HepG2 (cell line): ENCODE results near the gene TMEM41B. TPM values are rescaled to one million over a fixed set of nuclear protein-coding genes. Genes with fewer than 3 reads are reported as not detected.

Experiments used
- ATF3 ChIP-seq: sonication (generic); formaldehyde crosslinking; IDR thresholded peaks from 2 replicates; pipeline ENCODE4 v1.4.0; 2020; ENCODE audit warnings: missing genetic modification reagents
- GATAD1 ChIP-seq: IDR thresholded peaks from 2 replicates; pipeline ENCODE4 v1.6.1; 2016; ENCODE audit warnings: missing genetic modification reagents, missing compliant biosample characterization
- IKZF4 ChIP-seq: sonication (generic); formaldehyde crosslinking; IDR thresholded peaks from 2 replicates; pipeline ENCODE4 v1.5.1; 2020; ENCODE audit warnings: borderline replicate concordance, mild to moderate bottlenecking, low read depth, missing genetic modification reagents; ENCODE audit errors: not compliant biosample characterization
- IRF1 ChIP-seq: sonication (generic); formaldehyde crosslinking; IDR thresholded peaks from 2 replicates; pipeline ENCODE4 v1.4.0; 2020; ENCODE audit warnings: low read depth, mild to moderate bottlenecking, missing genetic modification reagents
- JUND ChIP-seq: sonication (generic); formaldehyde crosslinking; IDR thresholded peaks from 2 replicates; pipeline ENCODE4 v1.8.0; 2022; ENCODE audit warnings: mild to moderate bottlenecking, missing genetic modification reagents
- MIER3 ChIP-seq: IDR thresholded peaks from 2 replicates; pipeline ENCODE4 v1.6.1; 2016; ENCODE audit warnings: missing compliant biosample characterization, borderline replicate concordance
- PHF21A ChIP-seq: sonication (generic); formaldehyde crosslinking; IDR thresholded peaks from 2 replicates; pipeline ENCODE4 v1.5.0; 2020; ENCODE audit warnings: mild to moderate bottlenecking, missing genetic modification reagents
- RBFOX2 ChIP-seq: fragments of 200-400 bp; formaldehyde crosslinking; IDR thresholded peaks from 2 replicates; pipeline ENCODE4 v1.6.1; 2017; ENCODE audit warnings: low read depth, mild to moderate bottlenecking, low read length
- RORA ChIP-seq: sonication (generic); formaldehyde crosslinking; IDR thresholded peaks from 2 replicates; pipeline ENCODE4 v1.5.0; 2020; ENCODE audit warnings: mild to moderate bottlenecking, missing genetic modification reagents, moderate library complexity
- SPEN ChIP-seq: sonication (generic); formaldehyde crosslinking; IDR thresholded peaks from 2 replicates; pipeline ENCODE4 v1.5.1; 2020; ENCODE audit warnings: low read depth, mild to moderate bottlenecking, missing genetic modification reagents
- SRSF1 ChIP-seq: fragments of 200-400 bp; formaldehyde crosslinking; optimal IDR thresholded peaks from 2 replicates; pipeline ENCODE3; 2017; ENCODE audit warnings: mild to moderate bottlenecking, low read depth, low read length, moderate library complexity
- TAF15 ChIP-seq: fragments of 200-400 bp; formaldehyde crosslinking; IDR thresholded peaks from one replicate; pipeline ENCODE4 v1.6.1; 2018; ENCODE audit warnings: mild to moderate bottlenecking, low read depth, low read length; ENCODE audit not compliant: poor library complexity, severe bottlenecking
- TFDP2 ChIP-seq: sonication (generic); formaldehyde crosslinking; IDR thresholded peaks from 2 replicates; pipeline ENCODE4 v1.4.0; 2020; ENCODE audit warnings: missing genetic modification reagents
- ZBTB20 ChIP-seq: sonication (generic); formaldehyde crosslinking; IDR thresholded peaks from 2 replicates; pipeline ENCODE4 v1.8.1; 2023; ENCODE audit warnings: missing genetic modification reagents, low read depth, mild to moderate bottlenecking, borderline replicate concordance
- ZNF574 ChIP-seq: sonication (generic); formaldehyde crosslinking; IDR thresholded peaks from 2 replicates; pipeline ENCODE4 v1.4.0; 2020; ENCODE audit warnings: missing genetic modification reagents
- ZNF687 ChIP-seq: sonication (generic); formaldehyde crosslinking; IDR thresholded peaks from 2 replicates; pipeline ENCODE4 v1.5.1; 2020; ENCODE audit warnings: mild to moderate bottlenecking, missing genetic modification reagents, moderate library complexity
- ZNF761 ChIP-seq: sonication (generic); formaldehyde crosslinking; conservative IDR thresholded peaks from 2 replicates; pipeline ENCODE4 v1.4.0; 2020; ENCODE audit warnings: mild to moderate bottlenecking, missing genetic modification reagents
- polyA plus RNA-seq, 8 experiments: library from polyadenylated mRNA; depleted of rRNA in 3 of 8; stranded (reverse) in 7 of 8; unstranded in 1 of 8; fragments of >200 nt; fragmentation: Illumina TruSeq in 4 of 8; extraction: Trizol in 4 of 8; gene quantifications; 2 replicates each; pipeline versions ENCODE4 v1.2.1 to v1.2.3, GENCODE V29; 2011 to 2016; ENCODE audit warnings: low read depth in 4 of 8, missing spikeins in 1 of 8, mixed read lengths in 1 of 8; ENCODE audit not compliant: insufficient read depth in 1 of 8
- total RNA-seq, 5 experiments: library from RNA; depleted of rRNA; stranded (reverse); fragments of >200 nt; fragmentation: Illumina TruSeq; extraction: Trizol; gene quantifications; 2 replicates each; pipeline ENCODE4 v1.2.3, GENCODE V29; 2016; ENCODE audit warnings: low read depth in 1 of 5

The TMEM41B gene
- total and polyA plus RNA-seq, 2 of the 13 experiments (the other 11 are each of a cell fraction or from before 2014, with no cell fraction given), result 36.8 to 48.1 TPM

GRCh38 chr11:9265211-9266131 lies 48.9 kb downstream of the TMEM41B start, which contains the start of gene DENND5A (continued):
- 0 out of 2 replicates have a peak, but pooled peaks have one; percentile 49 for TF ChIP-seq ZNF761 (CRISPR knock-in tag)
- peak; percentile 85 for TF ChIP-seq ZNF687 (CRISPR knock-in tag)
- TF ChIP-seq IKZF4 (CRISPR knock-in tag), result no peak
- TF ChIP-seq TFDP2, result peak; percentile 12
- TF ChIP-seq GATAD1 (CRISPR knock-in tag), result no peak; the same call in 1 of the 2 replicates
- TF ChIP-seq IRF1 (CRISPR knock-in tag), result 0 out of 2 replicates have a peak, but pooled peaks have one; percentile 36
- TF ChIP-seq PHF21A, result peak; percentile 64
- TF ChIP-seq ZBTB20 (CRISPR knock-in tag), result peak; percentile 33; the same call in 1 of the 2 replicates
- TF ChIP-seq SPEN (CRISPR knock-in tag), result peak; percentile 68
- TF ChIP-seq JUND (CRISPR knock-in tag), result peak; percentile 52; the same call in 1 of the 2 replicates
- TF ChIP-seq ATF3 (CRISPR knock-in tag), result peak; percentile 83
- peak; percentile 88 for TF ChIP-seq RBFOX2
- TF ChIP-seq MIER3, result peak; percentile 34; the same call in 1 of the 2 replicates
- TF ChIP-seq TAF15, result peak; percentile 36
- TF ChIP-seq ZNF574 (CRISPR knock-in tag), result peak; percentile 51; the same call in 1 of the 2 replicates
- peak; percentile 72 for TF ChIP-seq SRSF1
- 0 out of 2 replicates have a peak, but pooled peaks have one; percentile 49 for TF ChIP-seq RORA (CRISPR knock-in tag)
